Stimulated activated CD8-positive, alpha-beta memory T cell treated with anti-CD3 and anti-CD28 coated beads, Interleukin-12 subunit alpha, Interleukin-12 subunit beta, amount 100 ng/mL, for 24 hours (primary cell): ENCODE data around the gene ADRA1B.

Experiments used
- DNase-seq: peaks from one replicate; pipeline ENCODE4 v3.0.0-alpha.2; 2020; ENCODE audit errors: extremely low read depth

The ADRA1B gene

DNA sequence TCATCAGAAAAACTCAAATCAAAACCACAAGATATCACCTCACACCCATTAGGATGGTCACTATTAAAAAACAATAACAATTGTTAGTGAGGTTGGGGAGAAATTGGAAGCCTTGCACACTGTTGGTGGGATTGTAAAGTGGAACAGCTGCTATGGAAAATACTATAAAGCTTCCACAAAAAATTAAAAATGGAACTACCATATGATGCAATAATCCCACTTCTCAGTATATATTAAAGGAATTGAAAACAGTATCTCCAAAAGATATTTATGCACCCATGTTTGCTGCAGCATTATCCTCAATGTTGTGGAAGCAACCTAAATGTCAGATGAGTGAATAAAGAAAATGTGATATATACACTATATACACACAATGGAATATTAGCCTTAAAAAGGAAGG is 14.5 kb upstream of the ADRA1B start:
- no peak for DNase-seq

GRCh38 chr5:159902444-159903121 is 13.7 kb upstream of the ADRA1B start:
- DNase-seq = no peak

GRCh38 chr5:159903131-159903530 is 13.2 kb upstream of the ADRA1B start:
- no peak for DNase-seq

GRCh38 chr5:159904874-159905273 is 11.4 kb upstream of the ADRA1B start:
- no peak for DNase-seq

GRCh38 chr5:159905496-159905895 is 10.8 kb upstream of the ADRA1B start:
- DNase-seq = no peak

GRCh38 chr5:159906463-159906862 is 9.8 kb upstream of the ADRA1B start:
- no peak for DNase-seq

DNA sequence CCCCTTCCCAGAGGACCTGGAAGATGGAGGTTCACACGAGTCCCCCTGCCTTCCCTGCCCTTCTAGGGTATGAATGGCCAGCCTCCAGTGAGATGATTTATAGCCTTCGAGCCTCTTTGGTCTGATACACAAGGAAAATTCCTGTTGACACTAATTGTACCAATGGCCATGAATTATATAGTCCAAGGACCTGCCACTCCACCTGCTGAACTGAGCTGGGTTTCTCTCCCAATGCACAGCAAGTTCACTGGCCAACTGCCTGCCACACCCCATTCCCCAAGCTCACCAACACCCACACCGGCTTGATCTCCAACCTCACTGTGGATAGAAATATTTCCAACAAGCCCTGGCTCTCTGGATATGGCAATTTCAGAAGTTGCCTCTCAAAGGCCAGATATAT is 9.3 kb upstream of the ADRA1B start:
- DNase-seq = no peak

GRCh38 chr5:159907689-159908590 is 8.3 kb upstream of the ADRA1B start:
- DNase-seq = no peak

- no peak for DNase-seq
These were observed 7.7 kb upstream of the ADRA1B start for GRCh38 chr5:159908591-159908940.

- DNase-seq = no peak
These were observed 7.2 kb upstream of the ADRA1B start for GRCh38 chr5:159909126-159909525.

- DNase-seq = no peak
These were observed 6.0 kb upstream of the ADRA1B start for GRCh38 chr5:159910207-159910842.

DNA sequence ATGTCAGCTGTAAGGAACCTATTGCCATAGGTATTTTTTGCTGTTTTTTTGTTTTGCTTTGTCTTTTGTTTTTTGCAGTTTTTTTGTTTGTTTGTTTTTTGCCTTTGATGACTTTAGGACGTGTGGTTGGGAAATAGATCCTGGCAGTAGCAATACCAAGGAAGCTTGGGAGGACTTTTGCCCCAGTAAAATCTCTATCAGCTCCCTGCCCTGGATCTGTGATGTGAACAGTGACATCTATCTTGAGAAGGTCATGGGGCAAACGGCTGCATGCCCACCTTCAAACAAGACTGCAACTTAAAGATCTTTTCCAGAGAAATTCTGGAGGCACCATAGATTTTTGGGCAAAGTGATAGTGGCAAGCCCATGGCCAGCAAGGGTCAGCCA is 5.4 kb upstream of the ADRA1B start:
- DNase-seq = no peak

- DNase-seq = no peak
These were observed 4.9 kb upstream of the ADRA1B start for GRCh38 chr5:159911349-159911748.

DNA sequence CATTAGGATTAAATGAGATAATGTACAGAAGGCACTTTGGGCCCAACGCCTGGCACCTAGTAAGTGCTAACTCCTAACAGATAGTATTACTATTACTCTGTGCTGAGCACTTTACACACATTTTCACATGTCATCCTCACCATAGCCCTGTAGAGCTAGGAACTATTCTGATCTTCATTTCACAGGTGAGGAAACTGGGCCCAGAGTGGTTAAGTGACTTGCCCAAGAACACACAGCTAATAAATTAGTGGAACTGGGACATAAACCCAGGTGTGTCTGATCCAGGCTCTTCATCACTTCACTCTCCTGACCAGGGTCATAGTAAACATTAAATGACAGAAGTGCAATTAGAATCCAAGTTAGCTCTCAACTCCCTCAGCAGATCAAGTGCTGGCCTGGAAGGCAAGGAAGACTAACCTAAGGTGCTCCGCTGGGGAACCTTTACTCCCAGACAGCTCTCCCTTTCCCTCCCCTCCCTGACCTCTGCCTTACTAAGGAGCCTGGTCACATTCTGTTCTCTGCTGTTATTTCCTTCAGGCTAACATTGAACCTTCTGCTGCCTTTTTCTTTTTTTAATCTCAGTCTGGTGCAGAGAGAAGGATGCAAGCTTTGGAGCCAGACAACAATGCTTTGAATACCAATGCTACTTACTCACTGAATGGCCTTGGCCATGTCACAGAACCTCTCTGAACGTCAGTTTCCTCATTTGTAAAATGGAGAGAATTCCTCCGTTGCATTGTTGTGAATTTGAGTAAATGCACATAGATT is 4.1 kb upstream of the ADRA1B start:
- no peak for DNase-seq

DNA sequence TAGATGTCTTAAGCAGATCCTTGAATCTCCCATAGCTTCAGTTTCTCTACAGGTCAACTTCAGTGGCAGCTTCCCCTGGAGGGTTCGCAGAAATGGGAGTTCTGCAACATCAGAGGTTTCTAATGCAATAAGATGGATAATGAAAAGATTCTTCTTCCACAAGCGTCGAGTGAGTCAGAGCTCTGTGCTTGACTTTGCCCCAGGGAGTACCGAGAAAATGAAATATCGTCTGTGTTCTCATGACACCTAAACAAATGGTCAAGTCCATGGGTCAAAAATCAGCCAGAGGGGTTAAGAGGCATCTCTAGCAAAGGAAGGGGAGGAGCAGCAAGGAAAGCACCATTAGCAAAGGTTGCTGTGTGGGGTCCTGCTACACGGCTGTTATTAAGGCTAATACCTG is 3.2 kb upstream of the ADRA1B start:
- DNase-seq = no peak

GRCh38 chr5:159913501-159913900 is 2.8 kb upstream of the ADRA1B start:
- no peak for DNase-seq

DNA sequence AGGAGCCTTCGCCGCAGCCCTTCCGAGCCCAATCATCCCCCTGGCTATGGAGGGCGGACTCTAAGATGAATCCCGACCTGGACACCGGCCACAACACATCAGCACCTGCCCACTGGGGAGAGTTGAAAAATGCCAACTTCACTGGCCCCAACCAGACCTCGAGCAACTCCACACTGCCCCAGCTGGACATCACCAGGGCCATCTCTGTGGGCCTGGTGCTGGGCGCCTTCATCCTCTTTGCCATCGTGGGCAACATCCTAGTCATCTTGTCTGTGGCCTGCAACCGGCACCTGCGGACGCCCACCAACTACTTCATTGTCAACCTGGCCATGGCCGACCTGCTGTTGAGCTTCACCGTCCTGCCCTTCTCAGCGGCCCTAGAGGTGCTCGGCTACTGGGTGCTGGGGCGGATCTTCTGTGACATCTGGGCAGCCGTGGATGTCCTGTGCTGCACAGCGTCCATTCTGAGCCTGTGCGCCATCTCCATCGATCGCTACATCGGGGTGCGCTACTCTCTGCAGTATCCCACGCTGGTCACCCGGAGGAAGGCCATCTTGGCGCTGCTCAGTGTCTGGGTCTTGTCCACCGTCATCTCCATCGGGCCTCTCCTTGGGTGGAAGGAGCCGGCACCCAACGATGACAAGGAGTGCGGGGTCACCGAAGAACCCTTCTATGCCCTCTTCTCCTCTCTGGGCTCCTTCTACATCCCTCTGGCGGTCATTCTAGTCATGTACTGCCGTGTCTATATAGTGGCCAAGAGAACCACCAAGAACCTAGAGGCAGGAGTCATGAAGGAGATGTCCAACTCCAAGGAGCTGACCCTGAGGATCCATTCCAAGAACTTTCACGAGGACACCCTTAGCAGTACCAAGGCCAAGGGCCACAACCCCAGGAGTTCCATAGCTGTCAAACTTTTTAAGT is 819 bp downstream of the ADRA1B start:
- no peak for DNase-seq

DNA sequence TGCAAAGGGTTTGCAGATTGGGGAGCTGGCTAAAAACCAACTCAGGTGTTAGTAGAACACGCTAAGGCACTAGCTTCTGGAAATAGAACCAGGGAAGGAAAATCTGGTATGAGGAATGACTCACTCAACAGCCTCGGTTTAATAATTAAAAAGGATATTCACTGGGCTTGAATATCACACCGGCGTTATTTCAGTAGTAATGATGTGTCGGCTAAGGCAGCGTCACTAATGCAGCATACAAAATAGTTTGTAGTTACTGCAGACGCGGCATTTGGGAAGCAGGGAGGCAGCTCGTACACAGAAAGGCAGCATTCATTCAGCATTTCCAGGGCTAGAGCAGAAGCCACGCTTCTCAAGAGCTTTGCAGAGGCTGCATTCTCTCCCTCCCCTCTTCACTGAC is 1.7 kb downstream of the ADRA1B start:
- DNase-seq = no peak

DNA sequence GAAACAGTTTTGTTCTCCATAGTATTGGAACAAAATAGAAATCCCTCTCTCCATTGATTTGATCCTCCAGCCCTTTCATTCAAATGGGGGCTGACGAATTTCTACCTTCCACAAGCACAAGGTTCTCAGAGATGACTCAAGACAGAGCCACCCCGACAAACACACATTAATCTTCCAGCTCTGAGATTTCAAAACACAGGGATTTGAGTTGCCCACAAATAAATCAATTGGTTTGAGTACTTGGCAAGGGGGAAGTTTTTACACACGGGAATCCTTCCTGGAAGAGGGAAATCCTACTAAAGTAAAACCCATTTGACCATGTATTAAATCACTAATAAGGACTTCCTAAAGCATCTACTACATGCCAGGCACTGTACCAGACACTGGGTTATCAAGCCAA is 5.4 kb downstream of the ADRA1B start:
- no peak for DNase-seq

- DNase-seq = no peak
These were observed 6.7 kb downstream of the ADRA1B start for GRCh38 chr5:159923008-159923407.
